DND-41 (cell line): Measurements from ENCODE around the gene POLR2B.

Experiments used
- ATAC-seq: fragments of 200-7000 bp; cut with Tn5 transposase; 3 replicates; pipeline ENCODE4 v1.9.1; 2021; ENCODE audit warnings: low read depth; ENCODE audit not compliant: insufficient read depth
- DNase-seq: peaks from one replicate; pipeline ENCODE4 v3.0.0-alpha.2; 2020
- H2AFZ ChIP-seq: 2 replicates; pipeline ENCODE4 v1.6.0; 2012; ENCODE audit warnings: low read depth, low read length
- H3K27ac ChIP-seq: 2 replicates; pipeline ENCODE4 v1.5.1; 2012; ENCODE audit warnings: low read length, inconsistent platforms
- H3K27me3 ChIP-seq: fragments of 200-600 bp; sonication (generic); 2 replicates; pipeline ENCODE4 v1.6.0; 2012; ENCODE audit warnings: low read length, mild to moderate bottlenecking, inconsistent platforms; ENCODE audit not compliant: insufficient read depth, poor library complexity
- H3K36me3 ChIP-seq: 2 replicates; pipeline ENCODE4 v1.5.1; 2012; ENCODE audit warnings: low read length, inconsistent platforms; ENCODE audit not compliant: insufficient read depth
- H3K4me1 ChIP-seq: 2 replicates; pipeline ENCODE4 v1.5.1; 2012; ENCODE audit warnings: mild to moderate bottlenecking, low read length; ENCODE audit not compliant: insufficient read depth
- H3K4me2 ChIP-seq: 2 replicates; pipeline ENCODE4 v1.6.0; 2012; ENCODE audit warnings: mild to moderate bottlenecking, moderate library complexity, low read length, inconsistent platforms; ENCODE audit not compliant: insufficient read depth
- H3K4me3 ChIP-seq, 2 experiments: fragments of 200-600 bp in 1 of 2; shearing (Covaris generic) in 1 of 2; 2 replicates each; pipeline ENCODE4 v1.5.1; 2012 to 2016; ENCODE audit warnings: inconsistent platforms in 2 of 2, low read length in 2 of 2, mild to moderate bottlenecking in 2 of 2, low read depth in 1 of 2, moderate library complexity in 1 of 2
- H3K79me2 ChIP-seq: 2 replicates; pipeline ENCODE4 v1.6.0; 2012; ENCODE audit warnings: low read length, inconsistent platforms; ENCODE audit not compliant: insufficient read depth
- H3K9ac ChIP-seq: 2 replicates; pipeline ENCODE4 v1.6.0; 2012; ENCODE audit warnings: low read depth, mild to moderate bottlenecking, inconsistent platforms, low read length, moderate library complexity
- H3K9me3 ChIP-seq: 2 replicates; pipeline ENCODE4 v1.5.1; 2012; ENCODE audit warnings: low read length, moderate library complexity, mild to moderate bottlenecking, inconsistent platforms; ENCODE audit not compliant: insufficient read depth, severe bottlenecking
- H4K20me1 ChIP-seq: 2 replicates; pipeline ENCODE4 v1.6.0; 2012; ENCODE audit warnings: low read length; ENCODE audit not compliant: insufficient read depth
- EZH2 ChIP-seq: IDR thresholded peaks from 3 replicates; pipeline ENCODE4 v1.6.1; 2012; ENCODE audit warnings: borderline replicate concordance, low read depth, mild to moderate bottlenecking, moderate library complexity, low read length, inconsistent platforms; ENCODE audit not compliant: severe bottlenecking
- TF ChIP-seq, protein P1 (sequence below): IDR thresholded peaks from 2 replicates; pipeline ENCODE4 v1.5.1; 2012; ENCODE audit warnings: borderline replicate concordance, low read length, moderate library complexity, mild to moderate bottlenecking; ENCODE audit not compliant: poor library complexity, severe bottlenecking; ENCODE audit errors: extremely low read depth

The POLR2B gene

DNA sequence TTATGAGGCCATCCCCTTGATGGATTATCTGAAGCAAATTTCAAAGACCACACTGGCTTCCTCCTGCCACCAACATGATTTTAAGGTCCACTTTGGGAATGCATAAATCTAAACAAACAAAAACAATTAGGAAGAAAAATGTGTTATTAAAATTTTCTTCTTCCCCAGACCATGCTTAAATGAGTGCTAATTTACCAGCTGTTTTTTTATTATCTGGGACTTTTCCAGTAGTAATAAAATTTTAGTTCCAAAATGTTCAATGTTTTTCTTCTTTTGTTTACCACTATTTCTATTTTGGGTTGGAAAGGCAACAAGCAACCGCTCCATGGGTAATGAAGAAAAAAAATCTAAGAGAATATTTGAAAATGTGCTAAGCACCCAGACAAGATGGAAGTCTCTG is 62.3 kb downstream of the POLR2B start:
- no peaks in the 10 kb centered on the region for H3K4me1 ChIP-seq
- H3K4me3 ChIP-seq: no peak overlapping the region
- no peaks in the 10 kb centered on the region for H3K79me2 ChIP-seq
- no peak overlapping the region for H2AFZ ChIP-seq
- TF ChIP-seq, protein P1, sequence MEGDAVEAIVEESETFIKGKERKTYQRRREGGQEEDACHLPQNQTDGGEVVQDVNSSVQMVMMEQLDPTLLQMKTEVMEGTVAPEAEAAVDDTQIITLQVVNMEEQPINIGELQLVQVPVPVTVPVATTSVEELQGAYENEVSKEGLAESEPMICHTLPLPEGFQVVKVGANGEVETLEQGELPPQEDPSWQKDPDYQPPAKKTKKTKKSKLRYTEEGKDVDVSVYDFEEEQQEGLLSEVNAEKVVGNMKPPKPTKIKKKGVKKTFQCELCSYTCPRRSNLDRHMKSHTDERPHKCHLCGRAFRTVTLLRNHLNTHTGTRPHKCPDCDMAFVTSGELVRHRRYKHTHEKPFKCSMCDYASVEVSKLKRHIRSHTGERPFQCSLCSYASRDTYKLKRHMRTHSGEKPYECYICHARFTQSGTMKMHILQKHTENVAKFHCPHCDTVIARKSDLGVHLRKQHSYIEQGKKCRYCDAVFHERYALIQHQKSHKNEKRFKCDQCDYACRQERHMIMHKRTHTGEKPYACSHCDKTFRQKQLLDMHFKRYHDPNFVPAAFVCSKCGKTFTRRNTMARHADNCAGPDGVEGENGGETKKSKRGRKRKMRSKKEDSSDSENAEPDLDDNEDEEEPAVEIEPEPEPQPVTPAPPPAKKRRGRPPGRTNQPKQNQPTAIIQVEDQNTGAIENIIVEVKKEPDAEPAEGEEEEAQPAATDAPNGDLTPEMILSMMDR: no peak
- TF ChIP-seq EZH2: no peak
- H3K27me3 ChIP-seq: no peaks in the 10 kb centered on the region
- DNase-seq (no peak), ATAC-seq (no peak)
- no peak overlapping the region for H3K27ac ChIP-seq
- no peak overlapping the region for H3K4me2 ChIP-seq
- no peak overlapping the region for H3K9ac ChIP-seq
- H3K36me3 ChIP-seq: no peaks in the 10 kb centered on the region
- no peaks in the 10 kb centered on the region for H3K9me3 ChIP-seq
- H4K20me1 ChIP-seq: no peaks in the 10 kb centered on the region

DNA sequence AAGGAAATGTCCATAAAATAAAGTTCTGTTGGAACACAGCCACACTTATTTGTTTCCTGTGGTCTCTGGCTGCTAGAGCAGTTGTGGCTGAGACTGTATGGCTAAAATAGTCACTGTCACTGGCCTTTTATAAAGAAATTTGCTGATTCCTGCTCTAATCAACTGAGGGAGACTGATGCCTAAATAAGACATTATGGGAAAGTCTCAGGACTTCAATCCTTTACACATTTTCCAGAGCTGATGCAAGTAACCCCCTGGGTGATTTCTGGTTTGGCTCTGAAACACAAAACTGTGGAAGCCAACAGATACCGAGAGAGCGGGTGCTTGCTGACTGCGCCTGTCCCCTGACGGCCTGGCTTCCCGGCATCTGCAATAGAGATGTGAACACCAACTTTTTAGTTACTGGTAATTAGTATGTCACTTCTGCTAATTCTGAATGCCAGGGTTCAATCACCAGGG is 64.0 kb downstream of the POLR2B start:
- Histone ChIP-seq H3K4me3 (no peak overlapping the region), H3K79me2 (no peaks in the 10 kb centered on the region), H3K36me3 (no peaks in the 10 kb centered on the region), H3K27ac (no peak overlapping the region), H3K27me3 (no peaks in the 10 kb centered on the region), H3K9me3 (no peaks in the 10 kb centered on the region), H3K4me2 (no peak overlapping the region), H2AFZ (no peak overlapping the region), H4K20me1 (no peaks in the 10 kb centered on the region), H3K4me1 (no peaks in the 10 kb centered on the region), H3K9ac (no peak overlapping the region)
- TF ChIP-seq, protein P1: no peak
- no peak for TF ChIP-seq EZH2
- ATAC-seq: no peak
- no peak for DNase-seq

DNA sequence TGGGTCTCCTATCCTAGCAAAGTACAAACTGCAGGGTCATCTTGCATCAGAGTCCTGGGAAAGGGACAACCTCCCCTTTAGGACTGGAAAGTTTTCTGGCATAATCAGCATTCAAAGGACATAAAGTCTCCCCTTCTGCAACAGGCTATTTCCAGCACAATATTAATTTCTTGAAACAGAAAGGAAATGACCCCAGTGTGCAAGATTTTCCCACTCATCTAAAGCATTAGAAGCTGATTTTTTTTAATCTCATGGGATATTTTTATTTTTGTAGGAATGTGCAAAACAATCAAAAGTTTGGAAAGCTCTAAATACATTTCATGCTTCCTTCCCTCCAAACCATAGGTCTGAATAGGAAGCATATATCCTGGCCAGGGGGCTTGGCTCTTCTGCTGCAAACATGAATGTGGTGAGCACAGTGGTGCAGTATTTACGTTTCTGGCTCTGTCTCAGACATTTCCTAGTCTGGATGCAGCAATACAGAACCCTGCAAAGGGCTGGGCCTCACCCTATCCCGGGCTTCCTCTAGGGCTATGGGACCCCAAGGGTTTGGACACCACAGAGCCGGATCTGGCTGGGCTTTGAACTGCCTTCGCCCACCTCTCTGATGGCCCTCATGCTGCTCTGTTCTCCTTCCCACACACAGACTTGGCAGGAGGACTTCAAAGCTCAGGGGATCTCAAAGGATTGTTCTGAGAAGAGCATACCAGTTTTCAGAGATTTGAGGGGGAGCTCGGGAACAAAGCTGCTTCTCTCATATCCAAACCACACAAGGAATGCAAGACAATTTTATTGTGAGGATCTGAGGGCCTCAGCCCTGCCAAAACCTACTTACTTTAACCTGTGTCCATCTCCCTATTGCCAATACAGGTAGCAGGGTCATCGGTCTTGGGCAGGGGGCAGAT is 64.9 kb downstream of the POLR2B start:
- H2AFZ ChIP-seq: no peak overlapping the region
- TF ChIP-seq, protein P1: no peak
- no peak for TF ChIP-seq EZH2
- no peaks in the 10 kb centered on the region for H3K9me3 ChIP-seq
- DNase-seq (no peak), ATAC-seq (no peak)
- H3K36me3 ChIP-seq: no peaks in the 10 kb centered on the region
- no peaks in the 10 kb centered on the region for H3K4me1 ChIP-seq
- no peak overlapping the region for H3K4me2 ChIP-seq
- H3K27ac ChIP-seq: no peak overlapping the region
- no peaks in the 10 kb centered on the region for H3K27me3 ChIP-seq
- no peaks in the 10 kb centered on the region for H3K79me2 ChIP-seq
- no peak overlapping the region for H3K9ac ChIP-seq
- H4K20me1 ChIP-seq: no peaks in the 10 kb centered on the region
- no peak overlapping the region for H3K4me3 ChIP-seq
